ENCODE data around the gene TRIM17. TPM values are rescaled to one million over a fixed set of nuclear protein-coding genes. Genes with fewer than 3 reads are reported as not detected.

Gene TRIM17
- total RNA-seq, 1 experiment from 2014 or later = 0.54 TPM

DNA sequence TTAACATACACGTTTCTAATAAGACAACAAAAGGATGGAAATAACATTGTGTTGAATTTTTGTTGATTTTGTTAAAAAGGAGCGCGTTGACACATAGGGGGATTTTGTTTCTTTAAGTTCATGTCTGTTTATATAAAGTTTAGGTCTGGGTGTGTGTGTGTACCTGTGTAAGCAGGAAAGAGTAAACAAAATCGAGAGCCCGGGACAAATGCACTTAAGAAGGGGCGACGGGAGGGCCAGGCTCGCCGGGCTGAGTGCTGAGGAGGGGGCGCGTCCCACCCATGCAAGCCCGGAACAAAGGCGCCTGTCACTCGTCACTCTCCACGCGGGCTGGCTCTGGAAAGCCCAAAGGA lies 28.8 kb upstream of the TRIM17 start:
- Histone ChIP-seq H3K4me1 (ENCODE audit: insufficient read depth, low read length, poor library complexity, severe bottlenecking) (peaks cover 4% of the 10 kb centered on the region), H3K27ac (ENCODE audit: low read depth, low read length, poor library complexity, severe bottlenecking) (no peak overlapping the region), H3K4me3 (ENCODE audit: low read depth, low read length, poor library complexity, severe bottlenecking) (peak overlapping the region; percentile 28), H3K36me3 (ENCODE audit: insufficient read depth, low read length, poor library complexity, severe bottlenecking) (no peaks in the 10 kb centered on the region), H3K27me3 (replicated peaks; ENCODE audit: insufficient read depth, low read depth, low read length, poor library complexity) (peaks cover 21% of the 10 kb centered on the region), H3K9me3 (ENCODE audit: low read depth, low read length, poor library complexity, severe bottlenecking) (no peaks in the 10 kb centered on the region)
- TF ChIP-seq, protein P1, sequence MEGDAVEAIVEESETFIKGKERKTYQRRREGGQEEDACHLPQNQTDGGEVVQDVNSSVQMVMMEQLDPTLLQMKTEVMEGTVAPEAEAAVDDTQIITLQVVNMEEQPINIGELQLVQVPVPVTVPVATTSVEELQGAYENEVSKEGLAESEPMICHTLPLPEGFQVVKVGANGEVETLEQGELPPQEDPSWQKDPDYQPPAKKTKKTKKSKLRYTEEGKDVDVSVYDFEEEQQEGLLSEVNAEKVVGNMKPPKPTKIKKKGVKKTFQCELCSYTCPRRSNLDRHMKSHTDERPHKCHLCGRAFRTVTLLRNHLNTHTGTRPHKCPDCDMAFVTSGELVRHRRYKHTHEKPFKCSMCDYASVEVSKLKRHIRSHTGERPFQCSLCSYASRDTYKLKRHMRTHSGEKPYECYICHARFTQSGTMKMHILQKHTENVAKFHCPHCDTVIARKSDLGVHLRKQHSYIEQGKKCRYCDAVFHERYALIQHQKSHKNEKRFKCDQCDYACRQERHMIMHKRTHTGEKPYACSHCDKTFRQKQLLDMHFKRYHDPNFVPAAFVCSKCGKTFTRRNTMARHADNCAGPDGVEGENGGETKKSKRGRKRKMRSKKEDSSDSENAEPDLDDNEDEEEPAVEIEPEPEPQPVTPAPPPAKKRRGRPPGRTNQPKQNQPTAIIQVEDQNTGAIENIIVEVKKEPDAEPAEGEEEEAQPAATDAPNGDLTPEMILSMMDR (conservative IDR thresholded peaks at IDR 0.05; ENCODE audit: low read depth, low read length) = no peak
- TF ChIP-seq EZH2 (IDR thresholded peaks at IDR 0.05; ENCODE audit: borderline replicate concordance, low read depth, low read length, poor library complexity, severe bottlenecking) = no peak
- ChIA-PET CTCF (no interaction called here), POLR2A (ENCODE audit: low non-redundant PET) (no interaction called here)
- BruUV-seq (replicated peaks) = no TSS peak
- no peak for DNase-seq (ENCODE audit: low spot score)
- intact Hi-C loops (cut with micrococcal nuclease; ENCODE audit: unreplicated experiment) = no loop called here

DNA sequence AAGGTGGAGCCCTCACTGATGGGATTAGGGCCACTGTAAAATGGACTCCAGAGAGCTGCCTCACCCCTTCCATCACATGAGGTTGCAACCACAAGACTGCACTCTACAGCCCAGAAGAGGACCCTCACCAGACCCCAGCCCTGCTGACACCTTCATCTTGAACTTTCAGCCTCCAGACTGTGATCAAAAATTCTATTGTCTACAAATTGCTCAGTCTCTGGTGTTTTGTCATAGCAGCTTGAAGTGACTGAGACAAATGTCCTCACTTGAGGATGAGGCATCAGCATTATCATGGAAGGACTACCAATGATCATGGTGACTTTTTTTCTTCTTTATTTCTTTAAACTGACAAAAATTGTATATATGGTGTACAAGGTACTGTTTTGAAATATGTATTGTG lies 26.7 kb upstream of the TRIM17 start:
- peaks cover 21% of the 10 kb centered on the region for H3K27me3 ChIP-seq (replicated peaks; ENCODE audit: insufficient read depth, low read depth, low read length, poor library complexity)
- H3K27ac ChIP-seq (ENCODE audit: low read depth, low read length, poor library complexity, severe bottlenecking) = no peak overlapping the region
- no peak overlapping the region for H3K4me3 ChIP-seq (ENCODE audit: low read depth, low read length, poor library complexity, severe bottlenecking)
- H3K36me3 ChIP-seq (ENCODE audit: insufficient read depth, low read length, poor library complexity, severe bottlenecking) = no peaks in the 10 kb centered on the region
- no TSS peak for BruUV-seq (replicated peaks)
- ChIA-PET CTCF (no interaction called here), POLR2A (ENCODE audit: low non-redundant PET) (no interaction called here)
- H3K4me1 ChIP-seq (ENCODE audit: insufficient read depth, low read length, poor library complexity, severe bottlenecking) = peaks cover 4% of the 10 kb centered on the region
- TF ChIP-seq, protein P1 (conservative IDR thresholded peaks at IDR 0.05; ENCODE audit: low read depth, low read length) = no peak
- no peak for TF ChIP-seq EZH2 (IDR thresholded peaks at IDR 0.05; ENCODE audit: borderline replicate concordance, low read depth, low read length, poor library complexity, severe bottlenecking)
- no peaks in the 10 kb centered on the region for H3K9me3 ChIP-seq (ENCODE audit: low read depth, low read length, poor library complexity, severe bottlenecking)
- DNase-seq (ENCODE audit: low spot score) = no peak
- intact Hi-C loops (cut with micrococcal nuclease; ENCODE audit: unreplicated experiment) = no loop called here

DNA sequence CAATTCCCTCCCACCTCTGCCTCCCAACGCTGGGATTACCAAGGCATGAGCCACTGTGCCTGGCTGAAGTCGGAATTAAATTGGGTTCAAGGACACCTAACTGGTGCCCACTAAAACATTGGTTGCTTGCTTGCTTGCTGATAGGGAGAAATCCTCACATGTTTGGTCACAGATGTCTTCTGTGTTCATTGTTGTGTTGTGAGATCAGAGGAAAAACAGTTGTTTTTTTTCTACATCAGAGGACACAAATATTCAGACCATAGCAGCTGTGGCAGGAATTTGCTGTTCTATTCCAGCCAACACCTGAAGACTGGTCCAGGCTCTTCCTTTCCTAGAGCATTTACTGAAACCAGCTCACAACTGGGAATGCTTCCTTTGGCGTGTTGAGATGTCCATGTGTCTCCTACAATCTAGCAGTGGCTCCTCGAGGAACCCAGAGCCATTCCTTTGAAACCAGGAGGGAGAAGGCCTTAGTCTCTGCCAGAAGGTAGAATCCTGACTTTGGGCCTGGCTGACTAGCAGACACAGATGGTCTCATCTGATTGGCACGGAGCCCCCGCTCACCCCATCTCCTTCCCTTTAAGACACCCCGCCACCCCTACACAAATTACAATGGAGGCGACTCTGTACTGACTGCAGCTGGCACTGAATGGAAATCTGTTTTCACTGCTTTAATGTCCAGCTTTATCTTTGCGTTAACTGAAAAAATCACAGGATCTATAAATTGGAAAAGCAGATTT lies 24.3 kb upstream of the TRIM17 start:
- CTCF ChIA-PET = no interaction called here
- Histone ChIP-seq H3K9me3 (ENCODE audit: low read depth, low read length, poor library complexity, severe bottlenecking) (no peaks in the 10 kb centered on the region), H3K36me3 (ENCODE audit: insufficient read depth, low read length, poor library complexity, severe bottlenecking) (no peaks in the 10 kb centered on the region), H3K27me3 (replicated peaks; ENCODE audit: insufficient read depth, low read depth, low read length, poor library complexity) (peaks cover 17% of the 10 kb centered on the region), H3K4me3 (ENCODE audit: low read depth, low read length, poor library complexity, severe bottlenecking) (no peak overlapping the region), H3K4me1 (ENCODE audit: insufficient read depth, low read length, poor library complexity, severe bottlenecking) (peaks cover 4% of the 10 kb centered on the region), H3K27ac (ENCODE audit: low read depth, low read length, poor library complexity, severe bottlenecking) (no peak overlapping the region)
- TF ChIP-seq, protein P1 (conservative IDR thresholded peaks at IDR 0.05; ENCODE audit: low read depth, low read length) = no peak
- TF ChIP-seq EZH2 (IDR thresholded peaks at IDR 0.05; ENCODE audit: borderline replicate concordance, low read depth, low read length, poor library complexity, severe bottlenecking) = no peak
- BruUV-seq (replicated peaks) = no TSS peak
- POLR2A ChIA-PET (ENCODE audit: low non-redundant PET) = interaction anchor here (0.6 kb wide), 1 partner anchor 1593 kb away, joined by 8 read pairs; no protein-coding TSS in a partner anchor
- intact Hi-C loops (cut with micrococcal nuclease; ENCODE audit: unreplicated experiment) = no loop called here
- DNase-seq (ENCODE audit: low spot score) = no peak
